Erythroblast (primary cell): ENCODE data around the gene FPR3.

Experiments used
- GATA1 ChIP-seq: IDR thresholded peaks from 2 replicates; pipeline ENCODE4 v1.6.1; 2011; ENCODE audit warnings: low read depth, mild to moderate bottlenecking, control low read depth, low read length, moderate library complexity
- POLR2A ChIP-seq: IDR thresholded peaks from 2 replicates; pipeline ENCODE4 v1.6.1; 2011; ENCODE audit warnings: mild to moderate bottlenecking, low read length

GRCh38 chr19:51771376-51772130 is 23.4 kb upstream of the FPR3 start:
- no peak for TF ChIP-seq POLR2A
- TF ChIP-seq GATA1: no peak
